ENCODE measurements around the gene ZNF396. TPM values are rescaled to one million over a fixed set of nuclear protein-coding genes. Genes with fewer than 3 reads are reported as not detected.

The ZNF396 gene
- total RNA-seq, 1 donor from 2014 or later, result 2.9 TPM

GRCh38 chr18:35348001-35348400 lies 29.1 kb downstream of the ZNF396 start:
- DNase-seq (ENCODE audit: low read depth, low spot score), result no peak
- H3K36me3 Mint-ChIP-seq (ENCODE audit: low read depth), result peaks cover 6% of the 10 kb centered on the region
- no peaks in the 10 kb centered on the region for H3K27me3 Mint-ChIP-seq (ENCODE audit: low read depth)
- TF ChIP-seq, protein P1, sequence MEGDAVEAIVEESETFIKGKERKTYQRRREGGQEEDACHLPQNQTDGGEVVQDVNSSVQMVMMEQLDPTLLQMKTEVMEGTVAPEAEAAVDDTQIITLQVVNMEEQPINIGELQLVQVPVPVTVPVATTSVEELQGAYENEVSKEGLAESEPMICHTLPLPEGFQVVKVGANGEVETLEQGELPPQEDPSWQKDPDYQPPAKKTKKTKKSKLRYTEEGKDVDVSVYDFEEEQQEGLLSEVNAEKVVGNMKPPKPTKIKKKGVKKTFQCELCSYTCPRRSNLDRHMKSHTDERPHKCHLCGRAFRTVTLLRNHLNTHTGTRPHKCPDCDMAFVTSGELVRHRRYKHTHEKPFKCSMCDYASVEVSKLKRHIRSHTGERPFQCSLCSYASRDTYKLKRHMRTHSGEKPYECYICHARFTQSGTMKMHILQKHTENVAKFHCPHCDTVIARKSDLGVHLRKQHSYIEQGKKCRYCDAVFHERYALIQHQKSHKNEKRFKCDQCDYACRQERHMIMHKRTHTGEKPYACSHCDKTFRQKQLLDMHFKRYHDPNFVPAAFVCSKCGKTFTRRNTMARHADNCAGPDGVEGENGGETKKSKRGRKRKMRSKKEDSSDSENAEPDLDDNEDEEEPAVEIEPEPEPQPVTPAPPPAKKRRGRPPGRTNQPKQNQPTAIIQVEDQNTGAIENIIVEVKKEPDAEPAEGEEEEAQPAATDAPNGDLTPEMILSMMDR (conservative IDR thresholded peaks at IDR 0.05), result no peak
- no peak overlapping the region for H3K27ac Mint-ChIP-seq (ENCODE audit: unreplicated experiment)
- no peak overlapping the region for H3K4me3 Mint-ChIP-seq
- H3K4me1 Mint-ChIP-seq, result peaks cover 27% of the 10 kb centered on the region
- H3K9me3 Mint-ChIP-seq, result peaks cover 10% of the 10 kb centered on the region

- Mint-ChIP-seq H3K9me3 (no peaks in the 10 kb centered on the region), H3K4me1 (peaks cover 36% of the 10 kb centered on the region), H3K36me3 (ENCODE audit: low read depth) (no peaks in the 10 kb centered on the region), H3K4me3 (peak overlapping the region; percentile 100), H3K27ac (ENCODE audit: unreplicated experiment) (peak overlapping the region; percentile 99), H3K27me3 (ENCODE audit: low read depth) (no peaks in the 10 kb centered on the region)
- TF ChIP-seq, protein P1 (conservative IDR thresholded peaks at IDR 0.05), result no peak
- DNase-seq (ENCODE audit: low read depth, low spot score), result no peak
These were observed 31.2 kb downstream of the ZNF396 start for GRCh38 chr18:35345950-35346349.

DNA sequence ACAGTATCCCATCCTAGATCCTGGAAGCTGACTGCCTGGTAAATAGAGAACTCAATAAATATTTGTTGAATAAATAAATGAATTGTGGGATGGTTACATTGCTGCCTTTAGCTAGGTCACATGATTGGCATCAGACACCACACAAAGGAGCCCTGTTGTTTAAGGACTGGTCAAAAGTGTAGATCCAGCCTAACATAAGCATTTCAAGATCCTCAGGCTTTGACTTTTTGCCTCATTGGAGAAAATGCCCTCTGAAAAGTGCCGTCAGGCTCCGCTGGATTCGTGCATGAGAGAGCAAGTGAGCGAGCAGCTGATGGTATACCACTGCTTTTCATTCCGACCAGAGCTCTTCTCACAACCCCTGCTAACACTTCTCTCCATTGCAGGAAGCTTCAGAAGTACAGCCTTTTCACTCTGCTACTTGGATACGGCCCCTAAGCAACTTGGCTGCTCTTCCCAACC lies 31.6 kb downstream of the ZNF396 start:
- Mint-ChIP-seq H3K27ac (ENCODE audit: unreplicated experiment) (peak overlapping the region; percentile 99), H3K4me3 (peak overlapping the region; percentile 100), H3K9me3 (no peaks in the 10 kb centered on the region), H3K27me3 (ENCODE audit: low read depth) (no peaks in the 10 kb centered on the region), H3K36me3 (ENCODE audit: low read depth) (no peaks in the 10 kb centered on the region), H3K4me1 (peaks cover 36% of the 10 kb centered on the region)
- TF ChIP-seq, protein P1 (conservative IDR thresholded peaks at IDR 0.05), result no peak
- DNase-seq (ENCODE audit: low read depth, low spot score), result no peak

GRCh38 chr18:35344736-35345459 lies 32.2 kb downstream of the ZNF396 start:
- TF ChIP-seq, protein P1 (conservative IDR thresholded peaks at IDR 0.05), result no peak
- H3K4me1 Mint-ChIP-seq, result peaks cover 36% of the 10 kb centered on the region
- H3K27me3 Mint-ChIP-seq (ENCODE audit: low read depth), result no peaks in the 10 kb centered on the region
- peak overlapping the region; percentile 100 for H3K4me3 Mint-ChIP-seq
- H3K27ac Mint-ChIP-seq (ENCODE audit: unreplicated experiment), result peak overlapping the region; percentile 99
- no peaks in the 10 kb centered on the region for H3K36me3 Mint-ChIP-seq (ENCODE audit: low read depth)
- H3K9me3 Mint-ChIP-seq, result no peaks in the 10 kb centered on the region
- no peak for DNase-seq (ENCODE audit: low read depth, low spot score)

GRCh38 chr18:35343936-35344735 lies 33.0 kb downstream of the ZNF396 start, which contains the start of gene ZNF24:
Gene ZNF24 (minus strand): TSS chr18:35344420. CDS start chr18:35340650, 3,770 bp downstream.
- Mint-ChIP-seq H3K9me3 (no peaks in the 10 kb centered on the region), H3K4me1 (peaks cover 36% of the 10 kb centered on the region), H3K4me3 (peak within 1 kb of the TSS; percentile 100), H3K27me3 (ENCODE audit: low read depth) (no peaks in the 10 kb centered on the region), H3K27ac (ENCODE audit: unreplicated experiment) (peak within 1 kb of the TSS; percentile 99), H3K36me3 (ENCODE audit: low read depth) (peaks cover 5% of the 10 kb centered on the region)
- TF ChIP-seq, protein P1 (conservative IDR thresholded peaks at IDR 0.05), result no peak
- peak; percentile 92 for DNase-seq (ENCODE audit: low read depth, low spot score)
